NB4 (cell line): ENCODE measurements around the gene RNMT.
"Not testable (repeated sequence)": the region's sequence is repeated elsewhere in the genome, so short reads cannot be mapped to it uniquely, and the experiment has no call there.

ENCODE experiments used
- DNase-seq: peaks from one replicate; pipeline ENCODE4 v3.0.0; 2010; ENCODE audit warnings: low read depth
- H3K4me3 ChIP-seq: one replicate; pipeline ENCODE4 v1.5.1; 2011; ENCODE audit warnings: mild to moderate bottlenecking, low read depth, low read length, moderate library complexity
- MAX ChIP-seq: IDR thresholded peaks from 2 replicates; pipeline ENCODE4 v1.6.1; 2011; ENCODE audit warnings: low read depth, low read length
- MYC ChIP-seq: IDR thresholded peaks from 2 replicates; pipeline ENCODE4 v1.6.1; 2011; ENCODE audit warnings: low read depth, low read length
- POLR2A ChIP-seq: IDR thresholded peaks from 2 replicates; pipeline ENCODE4 v1.6.1; 2011; ENCODE audit warnings: mild to moderate bottlenecking; ENCODE audit not compliant: insufficient read length; ENCODE audit errors: extremely low read depth
- TF ChIP-seq, protein P1 (sequence below): IDR thresholded peaks from one replicate; pipeline ENCODE4 v1.5.1; 2012; ENCODE audit warnings: low read depth, low read length

The RNMT gene

GRCh38 chr18:13746633-13747032, 20.2 kb downstream of the RNMT start:
- no peak for DNase-seq
- TF ChIP-seq POLR2A (no peak), MAX (no peak), MYC (no peak)
- TF ChIP-seq, protein P1, sequence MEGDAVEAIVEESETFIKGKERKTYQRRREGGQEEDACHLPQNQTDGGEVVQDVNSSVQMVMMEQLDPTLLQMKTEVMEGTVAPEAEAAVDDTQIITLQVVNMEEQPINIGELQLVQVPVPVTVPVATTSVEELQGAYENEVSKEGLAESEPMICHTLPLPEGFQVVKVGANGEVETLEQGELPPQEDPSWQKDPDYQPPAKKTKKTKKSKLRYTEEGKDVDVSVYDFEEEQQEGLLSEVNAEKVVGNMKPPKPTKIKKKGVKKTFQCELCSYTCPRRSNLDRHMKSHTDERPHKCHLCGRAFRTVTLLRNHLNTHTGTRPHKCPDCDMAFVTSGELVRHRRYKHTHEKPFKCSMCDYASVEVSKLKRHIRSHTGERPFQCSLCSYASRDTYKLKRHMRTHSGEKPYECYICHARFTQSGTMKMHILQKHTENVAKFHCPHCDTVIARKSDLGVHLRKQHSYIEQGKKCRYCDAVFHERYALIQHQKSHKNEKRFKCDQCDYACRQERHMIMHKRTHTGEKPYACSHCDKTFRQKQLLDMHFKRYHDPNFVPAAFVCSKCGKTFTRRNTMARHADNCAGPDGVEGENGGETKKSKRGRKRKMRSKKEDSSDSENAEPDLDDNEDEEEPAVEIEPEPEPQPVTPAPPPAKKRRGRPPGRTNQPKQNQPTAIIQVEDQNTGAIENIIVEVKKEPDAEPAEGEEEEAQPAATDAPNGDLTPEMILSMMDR = no peak
- H3K4me3 ChIP-seq = no peak overlapping the region

GRCh38 chr18:13751599-13751998, 25.1 kb downstream of the RNMT start:
- DNase-seq, H3K4me3 ChIP-seq: not testable (repeated sequence)

DNA sequence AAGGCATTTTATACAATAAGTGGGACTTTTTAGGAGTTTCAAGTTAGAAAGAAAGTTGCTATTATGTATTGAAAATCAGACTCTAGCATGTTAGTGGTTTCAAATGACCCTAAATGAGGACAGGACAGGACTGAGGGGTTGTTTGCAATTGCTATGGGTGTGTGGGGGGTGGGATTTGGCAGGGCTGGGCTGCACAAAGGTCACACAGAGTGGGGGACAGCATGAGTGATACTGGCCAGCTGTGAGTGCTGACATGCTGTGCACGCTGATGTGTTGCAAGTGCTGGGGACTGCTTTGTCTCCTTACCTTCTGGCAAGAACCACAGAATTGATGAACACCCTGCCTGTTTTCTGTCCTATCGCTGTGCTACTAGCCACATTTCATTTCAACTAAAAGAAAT, 29.8 kb downstream of the RNMT start:
- TF ChIP-seq MAX (no peak), MYC (no peak), POLR2A (no peak)
- TF ChIP-seq, protein P1 = no peak
- H3K4me3 ChIP-seq = no peak overlapping the region
- DNase-seq = no peak

GRCh38 chr18:13756671-13757070, 30.2 kb downstream of the RNMT start:
- no peak for DNase-seq
- no peak overlapping the region for H3K4me3 ChIP-seq
- TF ChIP-seq MYC (no peak), POLR2A (no peak), MAX (no peak)
- TF ChIP-seq, protein P1 = no peak

GRCh38 chr18:13758622-13759021, 32.1 kb downstream of the RNMT start:
- no peak for TF ChIP-seq POLR2A
- TF ChIP-seq, protein P1 = no peak
- TF ChIP-seq MYC = no peak
- TF ChIP-seq MAX = no peak
- no peak overlapping the region for H3K4me3 ChIP-seq
- no peak for DNase-seq

DNA sequence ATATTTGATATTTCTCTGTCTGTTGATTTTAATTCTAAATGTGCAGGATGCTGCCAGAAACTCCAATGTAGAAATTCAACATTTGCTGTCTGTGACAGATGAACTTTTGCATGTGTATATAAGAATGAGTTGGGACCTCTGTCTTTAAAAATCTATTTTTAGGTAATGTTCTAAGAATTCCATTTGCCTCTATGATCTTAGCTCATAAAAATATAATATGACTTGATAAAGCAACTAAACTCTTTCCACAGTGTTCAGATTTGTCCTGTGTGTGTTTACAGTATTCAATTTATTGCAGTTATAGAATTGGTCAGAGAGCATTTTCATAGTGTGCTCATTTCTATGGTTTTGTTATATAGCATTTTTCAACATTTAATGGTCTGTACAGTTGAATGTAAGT, 33.6 kb downstream of the RNMT start:
- no peak for DNase-seq
- no peak for TF ChIP-seq POLR2A
- no peak for TF ChIP-seq MYC
- TF ChIP-seq, protein P1 = no peak
- no peak for TF ChIP-seq MAX
- no peak overlapping the region for H3K4me3 ChIP-seq
